Measurements from ENCODE around the gene SMAD3.

- TF ChIP-seq, protein P1, sequence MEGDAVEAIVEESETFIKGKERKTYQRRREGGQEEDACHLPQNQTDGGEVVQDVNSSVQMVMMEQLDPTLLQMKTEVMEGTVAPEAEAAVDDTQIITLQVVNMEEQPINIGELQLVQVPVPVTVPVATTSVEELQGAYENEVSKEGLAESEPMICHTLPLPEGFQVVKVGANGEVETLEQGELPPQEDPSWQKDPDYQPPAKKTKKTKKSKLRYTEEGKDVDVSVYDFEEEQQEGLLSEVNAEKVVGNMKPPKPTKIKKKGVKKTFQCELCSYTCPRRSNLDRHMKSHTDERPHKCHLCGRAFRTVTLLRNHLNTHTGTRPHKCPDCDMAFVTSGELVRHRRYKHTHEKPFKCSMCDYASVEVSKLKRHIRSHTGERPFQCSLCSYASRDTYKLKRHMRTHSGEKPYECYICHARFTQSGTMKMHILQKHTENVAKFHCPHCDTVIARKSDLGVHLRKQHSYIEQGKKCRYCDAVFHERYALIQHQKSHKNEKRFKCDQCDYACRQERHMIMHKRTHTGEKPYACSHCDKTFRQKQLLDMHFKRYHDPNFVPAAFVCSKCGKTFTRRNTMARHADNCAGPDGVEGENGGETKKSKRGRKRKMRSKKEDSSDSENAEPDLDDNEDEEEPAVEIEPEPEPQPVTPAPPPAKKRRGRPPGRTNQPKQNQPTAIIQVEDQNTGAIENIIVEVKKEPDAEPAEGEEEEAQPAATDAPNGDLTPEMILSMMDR (IDR thresholded peaks at IDR 0.05 in 2 of 3, conservative IDR thresholded peaks at IDR 0.05 in 1 of 3; ENCODE audit: borderline replicate concordance in 1 of 3, insufficient read depth in 1 of 3, low read depth in 2 of 3, low read length in 2 of 3), result no peak
- TF ChIP-seq RAD21 (IDR thresholded peaks at IDR 0.05; ENCODE audit: low read depth) (no peak), POLR2A (IDR thresholded peaks at IDR 0.05; ENCODE audit: borderline replicate concordance, extremely low read depth, insufficient read depth, insufficient read length) (no peak), SP1 (IDR thresholded peaks at IDR 0.05; ENCODE audit: low read depth) (no peak), SRF (IDR thresholded peaks at IDR 0.05; ENCODE audit: low read depth) (no peak), POLR2AphosphoS5 (IDR thresholded peaks at IDR 0.05; ENCODE audit: low read depth, low read length) (no peak), EZH2phosphoT487 (IDR thresholded peaks at IDR 0.05; ENCODE audit: borderline replicate concordance) (no peak), ZNF274 (IDR thresholded peaks at IDR 0.05; ENCODE audit: low read depth, low read length) (no peak), JUND (IDR thresholded peaks at IDR 0.05) (no peak)
- TF ChIP-seq, protein P2, sequence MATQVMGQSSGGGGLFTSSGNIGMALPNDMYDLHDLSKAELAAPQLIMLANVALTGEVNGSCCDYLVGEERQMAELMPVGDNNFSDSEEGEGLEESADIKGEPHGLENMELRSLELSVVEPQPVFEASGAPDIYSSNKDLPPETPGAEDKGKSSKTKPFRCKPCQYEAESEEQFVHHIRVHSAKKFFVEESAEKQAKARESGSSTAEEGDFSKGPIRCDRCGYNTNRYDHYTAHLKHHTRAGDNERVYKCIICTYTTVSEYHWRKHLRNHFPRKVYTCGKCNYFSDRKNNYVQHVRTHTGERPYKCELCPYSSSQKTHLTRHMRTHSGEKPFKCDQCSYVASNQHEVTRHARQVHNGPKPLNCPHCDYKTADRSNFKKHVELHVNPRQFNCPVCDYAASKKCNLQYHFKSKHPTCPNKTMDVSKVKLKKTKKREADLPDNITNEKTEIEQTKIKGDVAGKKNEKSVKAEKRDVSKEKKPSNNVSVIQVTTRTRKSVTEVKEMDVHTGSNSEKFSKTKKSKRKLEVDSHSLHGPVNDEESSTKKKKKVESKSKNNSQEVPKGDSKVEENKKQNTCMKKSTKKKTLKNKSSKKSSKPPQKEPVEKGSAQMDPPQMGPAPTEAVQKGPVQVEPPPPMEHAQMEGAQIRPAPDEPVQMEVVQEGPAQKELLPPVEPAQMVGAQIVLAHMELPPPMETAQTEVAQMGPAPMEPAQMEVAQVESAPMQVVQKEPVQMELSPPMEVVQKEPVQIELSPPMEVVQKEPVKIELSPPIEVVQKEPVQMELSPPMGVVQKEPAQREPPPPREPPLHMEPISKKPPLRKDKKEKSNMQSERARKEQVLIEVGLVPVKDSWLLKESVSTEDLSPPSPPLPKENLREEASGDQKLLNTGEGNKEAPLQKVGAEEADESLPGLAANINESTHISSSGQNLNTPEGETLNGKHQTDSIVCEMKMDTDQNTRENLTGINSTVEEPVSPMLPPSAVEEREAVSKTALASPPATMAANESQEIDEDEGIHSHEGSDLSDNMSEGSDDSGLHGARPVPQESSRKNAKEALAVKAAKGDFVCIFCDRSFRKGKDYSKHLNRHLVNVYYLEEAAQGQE (IDR thresholded peaks at IDR 0.05; ENCODE audit: low read depth), result no peak
Measured at GRCh38 chr15:67036775-67037555, 28.4 kb upstream of the SMAD3 start.
